ENCODE data around the gene KDF1.

The KDF1 gene

GRCh38 chr1:26956321-26956720 is 3.9 kb downstream of the KDF1 start:
- TF ChIP-seq CTCF (IDR thresholded peaks at IDR 0.05; ENCODE audit: borderline replicate concordance, extremely low read depth, low read length, poor library complexity, severe bottlenecking) (no peak), EZH2 (IDR thresholded peaks at IDR 0.05; ENCODE audit: borderline replicate concordance, low read depth, low read length, severe bottlenecking) (no peak)
- H3K79me2 ChIP-seq (ENCODE audit: insufficient read depth, low read length): no peaks in the 10 kb centered on the region
- no peaks in the 10 kb centered on the region for H3K4me1 ChIP-seq (ENCODE audit: insufficient read depth, low read length)
- no peak overlapping the region for H3K27ac ChIP-seq (ENCODE audit: low read length)
- no peak overlapping the region for H3K9ac ChIP-seq (ENCODE audit: low read depth, low read length)
- ATAC-seq (ENCODE audit: insufficient read depth, low read depth) (no peak), DNase-seq (no peak)
- no peaks in the 10 kb centered on the region for H3K27me3 ChIP-seq (ENCODE audit: insufficient read depth, low read length, poor library complexity)
- H4K20me1 ChIP-seq (ENCODE audit: insufficient read depth, low read length): no peaks in the 10 kb centered on the region
- no peak overlapping the region for H3K4me2 ChIP-seq (ENCODE audit: insufficient read depth, low read length)
- H3K4me3 ChIP-seq (ENCODE audit: low read depth in 1 of 2, low read length in 2 of 2): no peak overlapping the region
- H2AFZ ChIP-seq (ENCODE audit: low read depth, low read length): no peak overlapping the region
- no peaks in the 10 kb centered on the region for H3K9me3 ChIP-seq (ENCODE audit: insufficient read depth, low read length, severe bottlenecking)
- H3K36me3 ChIP-seq (ENCODE audit: insufficient read depth, low read length): no peaks in the 10 kb centered on the region

- H3K36me3 ChIP-seq (ENCODE audit: insufficient read depth, low read length): no peaks in the 10 kb centered on the region
- H3K9ac ChIP-seq (ENCODE audit: low read depth, low read length): no peak overlapping the region
- DNase-seq (no peak), ATAC-seq (ENCODE audit: insufficient read depth, low read depth) (no peak)
- no peaks in the 10 kb centered on the region for H3K27me3 ChIP-seq (ENCODE audit: insufficient read depth, low read length, poor library complexity)
- no peaks in the 10 kb centered on the region for H3K4me1 ChIP-seq (ENCODE audit: insufficient read depth, low read length)
- H4K20me1 ChIP-seq (ENCODE audit: insufficient read depth, low read length): no peaks in the 10 kb centered on the region; the same call in 1 of the 2 replicates
- no peak overlapping the region for H3K4me3 ChIP-seq (ENCODE audit: low read depth in 1 of 2, low read length in 2 of 2)
- H3K27ac ChIP-seq (ENCODE audit: low read length): no peak overlapping the region
- TF ChIP-seq CTCF (IDR thresholded peaks at IDR 0.05; ENCODE audit: borderline replicate concordance, extremely low read depth, low read length, poor library complexity, severe bottlenecking) (no peak), EZH2 (IDR thresholded peaks at IDR 0.05; ENCODE audit: borderline replicate concordance, low read depth, low read length, severe bottlenecking) (no peak)
- no peaks in the 10 kb centered on the region for H3K9me3 ChIP-seq (ENCODE audit: insufficient read depth, low read length, severe bottlenecking)
- H3K4me2 ChIP-seq (ENCODE audit: insufficient read depth, low read length): no peak overlapping the region
- H2AFZ ChIP-seq (ENCODE audit: low read depth, low read length): no peak overlapping the region
- no peaks in the 10 kb centered on the region for H3K79me2 ChIP-seq (ENCODE audit: insufficient read depth, low read length)
These were observed 6.9 kb downstream of the KDF1 start for GRCh38 chr1:26953374-26953773.

- TF ChIP-seq EZH2 (IDR thresholded peaks at IDR 0.05; ENCODE audit: borderline replicate concordance, low read depth, low read length, severe bottlenecking): no peak
- no peak for TF ChIP-seq CTCF (IDR thresholded peaks at IDR 0.05; ENCODE audit: borderline replicate concordance, extremely low read depth, low read length, poor library complexity, severe bottlenecking)
- no peak overlapping the region for H3K27ac ChIP-seq (ENCODE audit: low read length)
- no peak overlapping the region for H3K4me2 ChIP-seq (ENCODE audit: insufficient read depth, low read length)
- H3K9me3 ChIP-seq (ENCODE audit: insufficient read depth, low read length, severe bottlenecking): no peaks in the 10 kb centered on the region
- no peaks in the 10 kb centered on the region for H3K79me2 ChIP-seq (ENCODE audit: insufficient read depth, low read length)
- H3K4me1 ChIP-seq (ENCODE audit: insufficient read depth, low read length): no peaks in the 10 kb centered on the region
- no peak overlapping the region for H3K4me3 ChIP-seq (ENCODE audit: low read depth in 1 of 2, low read length in 2 of 2)
- H3K9ac ChIP-seq (ENCODE audit: low read depth, low read length): no peak overlapping the region
- H2AFZ ChIP-seq (ENCODE audit: low read depth, low read length): no peak overlapping the region
- no peaks in the 10 kb centered on the region; the same call in 1 of the 2 replicates for H4K20me1 ChIP-seq (ENCODE audit: insufficient read depth, low read length)
- peaks cover 2% of the 10 kb centered on the region; the same call in 1 of the 2 replicates for H3K36me3 ChIP-seq (ENCODE audit: insufficient read depth, low read length)
- ATAC-seq (ENCODE audit: insufficient read depth, low read depth): no peak
- DNase-seq: no peak
- no peaks in the 10 kb centered on the region for H3K27me3 ChIP-seq (ENCODE audit: insufficient read depth, low read length, poor library complexity)
These were observed 8.3 kb downstream of the KDF1 start for GRCh38 chr1:26951821-26952497.

Data from DND-41 (cell line).